GM19035 (cell line): ENCODE measurements around the gene FIBCD1.

Experiments used
- ATAC-seq: cut with Tn5 transposase; IDR thresholded peaks from one replicate; pipeline ENCODE4 v1.9.1; 2021; ENCODE audit not compliant: unreplicated experiment

The FIBCD1 gene

DNA sequence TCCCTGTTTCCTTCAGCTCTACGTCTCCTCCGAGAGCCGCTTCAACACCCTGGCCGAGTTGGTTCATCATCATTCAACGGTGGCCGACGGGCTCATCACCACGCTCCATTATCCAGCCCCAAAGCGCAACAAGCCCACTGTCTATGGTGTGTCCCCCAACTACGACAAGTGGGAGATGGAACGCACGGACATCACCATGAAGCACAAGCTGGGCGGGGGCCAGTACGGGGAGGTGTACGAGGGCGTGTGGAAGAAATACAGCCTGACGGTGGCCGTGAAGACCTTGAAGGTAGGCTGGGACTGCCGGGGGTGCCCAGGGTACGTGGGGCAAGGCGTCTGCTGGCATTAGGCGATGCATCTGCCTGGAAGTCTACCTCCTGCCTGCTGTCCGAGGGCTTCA, 76.3 kb downstream of the FIBCD1 start:
- ATAC-seq, result no peak

DNA sequence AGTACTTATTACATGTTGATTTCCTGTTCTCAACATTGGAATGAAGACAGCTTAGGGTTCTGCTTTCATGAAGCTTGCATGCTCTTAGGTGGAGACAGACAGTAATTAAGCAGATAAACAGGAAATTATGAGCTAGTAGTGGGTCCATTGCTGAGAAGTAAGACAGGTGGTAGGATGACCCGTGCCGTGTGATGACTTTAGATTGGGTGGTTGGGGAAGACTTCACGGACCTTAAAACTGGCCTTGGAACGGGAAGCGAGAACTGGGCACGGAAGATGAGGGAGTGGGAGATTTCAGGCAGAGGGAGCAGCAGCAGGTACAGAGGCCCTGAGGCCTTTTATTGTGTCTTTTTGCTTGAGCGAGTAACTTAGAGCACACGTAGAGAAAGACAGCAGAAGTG, 76.8 kb downstream of the FIBCD1 start:
- no peak for ATAC-seq

DNA sequence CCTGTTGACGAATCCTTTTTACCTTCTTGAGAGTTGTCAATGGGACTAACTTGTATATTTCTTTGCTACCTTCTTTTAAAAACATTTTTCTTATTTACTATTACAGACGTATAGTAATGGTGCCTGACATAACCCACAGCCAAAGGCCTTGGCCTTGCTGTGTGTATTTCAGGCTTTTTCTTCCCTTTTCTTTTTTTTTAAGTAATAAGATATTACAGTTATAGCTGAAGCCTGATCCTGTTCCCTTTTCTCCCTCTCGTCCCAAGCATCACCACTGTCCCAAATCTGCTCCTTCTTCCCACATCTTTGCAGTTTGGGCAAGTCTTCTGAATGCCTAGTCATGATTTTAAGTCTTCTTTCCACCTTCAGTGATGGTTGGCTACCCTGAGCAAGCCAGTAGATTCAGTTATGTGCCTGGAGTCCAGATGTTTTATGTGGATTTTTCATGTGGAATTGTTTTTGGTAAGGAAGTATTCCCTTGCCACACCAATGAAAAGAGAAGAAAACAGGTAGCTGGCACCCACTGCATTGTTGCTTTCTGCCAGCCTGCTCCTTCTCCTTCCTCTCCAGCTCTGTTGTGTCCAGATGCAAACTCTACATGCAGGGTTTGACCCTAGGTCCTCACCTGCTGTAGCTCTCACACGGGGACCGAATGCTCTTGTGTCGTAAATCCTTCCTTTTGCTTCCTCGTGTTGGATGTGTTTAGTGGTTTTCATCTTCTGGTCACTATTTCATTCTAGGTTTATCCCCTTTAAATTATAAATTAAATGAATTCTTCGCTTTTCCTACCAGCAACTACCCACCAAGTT, 77.5 kb downstream of the FIBCD1 start:
- ATAC-seq, result no peak

DNA sequence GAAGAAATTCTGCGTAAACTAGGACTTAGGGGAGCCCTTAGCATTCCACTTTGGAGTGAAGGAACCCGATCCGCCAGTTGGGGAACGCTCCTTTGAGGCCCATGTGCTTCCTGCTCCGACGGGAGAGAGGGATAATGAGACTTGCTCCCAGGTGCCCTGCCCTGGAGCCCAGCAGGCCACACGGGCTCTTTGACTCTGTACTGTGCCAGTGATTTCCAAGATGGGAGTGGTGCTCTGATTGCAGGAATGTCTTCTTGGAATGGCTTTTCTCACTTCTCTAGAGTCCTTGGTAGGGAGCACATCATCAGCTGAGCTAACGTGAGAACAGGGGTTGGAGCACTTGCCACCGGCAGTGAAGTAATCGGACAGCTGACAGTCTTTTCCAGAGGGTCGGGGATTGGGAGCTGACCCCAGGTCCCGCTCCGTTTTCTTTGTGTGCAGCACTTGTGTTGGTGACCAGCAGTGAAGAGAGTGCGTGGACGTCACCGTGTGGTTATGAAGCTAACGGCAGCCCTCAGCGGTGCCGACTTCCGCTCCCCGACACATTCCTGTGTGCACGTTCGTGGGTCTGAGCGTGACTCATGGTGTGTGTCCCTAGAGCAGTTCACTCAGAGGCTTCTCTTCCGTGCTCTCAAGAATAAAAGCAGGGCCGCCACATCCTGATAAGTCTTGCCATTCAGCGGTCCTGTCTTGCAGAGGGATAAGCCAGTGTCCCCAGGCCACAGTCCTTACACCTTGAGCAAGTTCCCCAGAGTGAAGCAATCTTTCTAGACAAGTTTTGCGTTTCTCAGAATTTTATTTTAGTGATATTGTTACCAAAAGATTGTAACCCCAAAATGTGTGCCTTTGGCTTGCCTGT, 78.4 kb downstream of the FIBCD1 start:
- ATAC-seq, result no peak

DNA sequence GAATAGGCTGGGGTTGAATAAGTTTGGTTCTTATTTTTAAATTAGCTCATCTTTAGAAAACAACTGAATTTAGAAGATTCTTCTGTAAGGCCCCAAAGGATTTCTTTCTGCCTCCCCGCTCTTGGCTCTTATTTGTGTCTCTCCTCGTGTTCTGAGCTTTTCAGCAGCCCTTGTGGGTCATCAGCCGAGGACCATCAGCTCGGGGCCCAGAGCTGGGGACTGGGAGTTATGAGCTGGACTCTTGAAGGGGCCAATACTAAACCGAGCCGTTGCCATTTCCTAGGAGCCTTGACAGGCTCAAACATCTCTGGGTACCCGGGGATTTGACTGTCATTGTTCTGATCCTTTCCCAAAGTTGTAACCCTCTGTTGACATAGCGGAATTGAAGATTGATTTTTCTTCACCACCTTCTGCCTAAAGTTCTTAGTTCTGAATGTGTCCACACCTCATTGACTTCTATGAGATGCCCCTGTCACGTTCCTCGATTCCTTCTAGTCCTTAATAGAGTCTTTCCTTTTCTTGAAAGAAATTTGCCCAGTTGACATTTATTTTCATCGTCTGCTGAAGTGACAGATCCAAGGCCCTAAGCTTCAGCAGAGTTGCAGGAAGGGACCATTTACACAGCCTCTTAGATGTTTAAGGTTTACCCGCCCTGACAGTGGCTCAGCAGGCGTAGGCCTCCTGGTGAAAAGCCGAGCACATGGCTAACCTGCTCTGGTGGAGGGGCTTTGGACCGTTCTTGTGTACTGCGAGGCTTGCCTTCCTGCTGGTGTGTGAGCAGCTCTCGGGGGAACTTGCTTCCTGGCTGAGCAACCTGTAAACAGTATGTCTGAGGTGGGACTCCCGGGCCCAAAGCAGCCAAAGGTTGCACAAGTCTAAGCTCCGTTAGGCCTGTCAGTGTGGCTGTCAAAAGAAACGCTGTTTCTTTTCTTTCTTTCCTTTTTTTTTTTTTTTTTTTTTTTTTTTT, 80.0 kb downstream of the FIBCD1 start:
- no peak for ATAC-seq

DNA sequence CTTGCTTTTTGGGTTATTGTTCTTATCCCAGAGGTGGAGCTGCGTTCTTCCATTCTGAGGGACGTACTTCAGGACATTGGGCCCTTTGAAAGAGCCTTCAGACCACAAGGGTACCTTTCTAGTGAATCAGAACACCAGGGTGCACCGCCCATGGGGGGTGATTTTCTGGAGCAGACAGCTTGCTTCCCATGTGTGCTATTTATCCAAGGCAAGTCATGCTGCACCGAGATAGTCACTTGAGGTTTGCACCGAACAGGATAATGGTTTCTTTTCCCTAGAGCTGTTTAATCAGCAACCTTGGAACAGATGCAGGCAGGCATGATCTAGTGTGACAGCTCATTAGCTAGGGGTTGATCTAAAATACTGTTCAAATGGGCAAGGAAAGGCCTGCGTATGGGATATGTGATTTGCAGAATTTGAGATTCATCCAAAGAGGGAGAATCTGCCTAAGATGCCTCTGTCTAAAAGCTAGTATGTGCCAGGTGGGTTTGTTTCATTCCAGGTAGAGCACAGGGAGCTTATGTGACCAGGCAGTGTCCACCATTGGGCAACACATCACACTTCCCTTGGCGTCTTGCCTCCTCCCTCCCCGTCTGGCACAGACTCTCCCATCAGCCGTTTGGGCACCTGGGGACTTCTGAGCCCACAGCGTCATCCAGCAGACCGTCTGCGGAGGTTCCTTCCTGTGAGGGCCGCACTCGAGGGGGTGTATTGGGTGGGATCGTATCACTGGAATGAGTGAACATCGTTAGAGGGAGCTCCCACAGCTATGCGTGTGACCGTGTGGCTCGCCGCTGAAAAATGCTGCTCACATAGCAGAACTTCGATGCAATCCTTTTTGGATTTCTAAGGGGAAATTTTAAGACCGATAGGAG, 80.9 kb downstream of the FIBCD1 start:
- no peak for ATAC-seq

DNA sequence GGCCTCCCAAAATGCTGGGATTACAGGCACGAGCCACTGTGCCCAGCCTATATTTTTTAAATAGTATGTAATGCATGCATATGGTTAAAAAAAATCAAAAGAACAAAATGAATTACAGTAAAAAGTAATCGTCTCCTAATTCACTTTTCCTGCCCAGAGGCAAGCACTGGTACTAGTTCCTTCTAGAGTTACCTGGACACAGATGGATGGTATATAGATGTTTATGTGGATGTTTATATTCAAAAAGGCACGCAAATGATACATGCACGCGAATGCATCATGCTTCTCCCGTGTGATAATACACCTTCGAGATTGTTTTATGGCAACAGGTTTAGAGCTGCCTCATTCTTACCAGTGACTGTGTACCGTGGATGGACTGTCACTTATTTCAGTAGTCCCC, 82.6 kb downstream of the FIBCD1 start:
- ATAC-seq, result no peak

DNA sequence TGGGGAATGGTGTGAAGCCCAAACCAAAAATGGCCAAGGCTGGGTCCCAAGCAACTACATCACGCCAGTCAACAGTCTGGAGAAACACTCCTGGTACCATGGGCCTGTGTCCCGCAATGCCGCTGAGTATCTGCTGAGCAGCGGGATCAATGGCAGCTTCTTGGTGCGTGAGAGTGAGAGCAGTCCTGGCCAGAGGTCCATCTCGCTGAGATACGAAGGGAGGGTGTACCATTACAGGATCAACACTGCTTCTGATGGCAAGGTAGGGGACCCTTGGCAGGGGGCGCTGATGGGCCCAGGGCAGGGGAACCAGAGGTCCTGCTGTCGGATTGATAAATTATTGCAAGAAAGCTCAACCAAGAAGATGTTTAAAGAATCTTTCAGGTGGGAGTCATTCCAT, 84.2 kb downstream of the FIBCD1 start:
- ATAC-seq, result no peak

DNA sequence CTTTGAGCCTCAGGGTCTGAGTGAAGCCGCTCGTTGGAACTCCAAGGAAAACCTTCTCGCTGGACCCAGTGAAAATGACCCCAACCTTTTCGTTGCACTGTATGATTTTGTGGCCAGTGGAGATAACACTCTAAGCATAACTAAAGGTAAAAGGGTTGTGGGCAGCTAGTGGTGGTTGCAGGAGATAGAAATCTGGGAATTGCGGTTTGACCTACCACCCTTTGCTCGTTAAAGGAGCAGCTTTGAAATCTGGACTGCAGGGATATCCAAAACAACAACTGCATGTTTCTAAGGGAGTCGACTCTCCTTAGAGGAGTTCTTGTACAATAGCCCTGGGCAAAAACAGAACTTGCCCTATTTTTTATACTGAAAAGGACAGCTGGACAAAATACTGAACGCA, 85.0 kb downstream of the FIBCD1 start:
- ATAC-seq, result no peak

DNA sequence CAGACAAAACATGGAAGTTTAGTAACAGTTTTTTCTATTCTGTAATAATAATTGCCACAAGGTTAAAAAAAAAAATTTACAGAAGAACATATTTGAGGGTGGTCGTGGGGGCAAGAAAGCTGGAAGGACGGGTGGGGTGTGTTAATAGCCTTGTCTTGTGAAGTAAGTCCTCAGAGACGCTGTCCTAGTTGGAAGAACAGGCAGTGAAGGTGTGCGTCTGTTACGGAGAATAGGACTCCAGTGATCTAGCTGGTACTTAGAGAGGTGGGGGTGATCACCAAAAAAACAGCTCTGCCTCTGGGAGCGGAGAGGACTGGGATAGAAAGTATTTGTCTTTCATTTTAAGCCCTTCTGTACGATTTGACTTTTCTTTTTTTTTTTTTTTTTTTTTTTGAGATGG, 86.2 kb downstream of the FIBCD1 start:
- ATAC-seq, result no peak
